ENCODE data around the gene GYG2. TPM values are rescaled to one million over a fixed set of nuclear protein-coding genes. Genes with fewer than 3 reads are reported as not detected.
"Not testable (repeated sequence)": the region's sequence is repeated elsewhere in the genome, so short reads cannot be mapped to it uniquely, and the experiment has no call there.

The GYG2 gene
- total RNA-seq, result 1 to 10 TPM; 3.2 to 9.6 (median 5.3) TPM

- no peaks in the 10 kb centered on the region for H3K27me3 ChIP-seq
- WGBS, result 47% methylated on average over 21 of the region's 56 CpGs
- no peak for DNase-seq (ENCODE audit: low spot score in 2 of 2)
- H3K4me1 ChIP-seq, result peaks cover 14% of the 10 kb centered on the region
- no peaks in the 10 kb centered on the region for H3K9me3 ChIP-seq
- H3K36me3 ChIP-seq, result no peaks in the 10 kb centered on the region
- H3K27ac ChIP-seq, result no peak within 1 kb of the TSS
- TF ChIP-seq CTCF (IDR thresholded peaks at IDR 0.05) (no peak), POLR2A (IDR thresholded peaks at IDR 0.05) (no peak)
- peak within 1 kb of the TSS; percentile 46 for H3K4me3 ChIP-seq
These were observed at the start of gene GYG2 for GRCh38 chrX:2828344-2828958. Gene GYG2 (plus strand): TSS chrX:2828930. CDS start chrX:2830189, 1,259 bp downstream.

- H3K4me1 ChIP-seq; DNase-seq (ENCODE audit: low spot score in 2 of 2); H3K27ac ChIP-seq; H3K4me3 ChIP-seq; H3K9me3 ChIP-seq; H3K27me3 ChIP-seq; H3K36me3 ChIP-seq: not testable (repeated sequence)
- WGBS, result 84% methylated on average over 12 of the region's 12 CpGs
These were observed 48.1 kb upstream of the GYG2 start for GRCh38 chrX:2780472-2781225.

DNA sequence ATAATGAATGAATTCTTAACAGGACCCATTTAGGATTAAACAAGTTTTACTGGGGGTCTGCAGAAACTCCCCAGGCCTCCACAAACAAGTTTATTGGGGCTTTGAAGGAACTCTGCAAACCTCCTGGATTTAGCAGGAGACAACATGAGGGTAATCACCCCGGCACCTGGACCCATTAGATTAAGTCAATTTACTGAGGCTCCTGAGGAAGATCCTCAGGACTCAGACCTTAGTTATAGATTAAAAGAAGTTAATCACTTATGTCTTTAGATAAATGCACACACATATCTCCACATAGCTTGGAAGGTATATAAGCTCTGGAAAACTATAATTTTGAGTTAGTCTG lies 47.5 kb upstream of the GYG2 start:
- no peaks in the 10 kb centered on the region for H3K27me3 ChIP-seq
- H3K27ac ChIP-seq, result no peak overlapping the region
- DNase-seq (ENCODE audit: low spot score in 2 of 2), result no peak
- no peak for TF ChIP-seq EP300 (IDR thresholded peaks at IDR 0.05)
- no peak for TF ChIP-seq POLR2A (IDR thresholded peaks at IDR 0.05)
- TF ChIP-seq CTCF (IDR thresholded peaks at IDR 0.05), result no peak
- TF ChIP-seq POLR2AphosphoS5 (IDR thresholded peaks at IDR 0.05), result no peak
- WGBS, result 92% methylated on average over 1 of the region's 1 CpG
- H3K4me3 ChIP-seq, result no peak overlapping the region
- no peaks in the 10 kb centered on the region for H3K36me3 ChIP-seq
- no peaks in the 10 kb centered on the region for H3K9me3 ChIP-seq
- no peaks in the 10 kb centered on the region for H3K4me1 ChIP-seq

DNA sequence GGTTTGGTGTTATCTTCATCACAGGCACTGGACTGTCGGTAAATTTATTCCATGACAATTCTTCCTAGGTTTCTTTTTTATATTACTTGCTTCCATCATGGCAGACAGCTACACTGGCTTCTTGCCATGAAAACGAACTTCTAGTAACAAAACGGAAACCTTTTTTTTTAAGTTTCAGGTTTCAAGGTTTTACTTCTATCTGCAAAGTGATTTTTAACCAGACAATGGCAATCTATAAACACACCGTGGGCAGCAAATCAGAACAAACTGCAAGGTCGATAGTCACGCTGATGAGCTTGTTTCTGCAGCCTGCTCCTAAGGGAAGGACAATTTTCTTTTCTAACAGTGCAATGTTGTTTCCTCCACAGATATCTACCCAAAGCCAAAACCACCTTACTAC lies 47.0 kb upstream of the GYG2 start:
- H3K4me3 ChIP-seq, result no peak overlapping the region
- H3K9me3 ChIP-seq, result no peaks in the 10 kb centered on the region
- H3K27me3 ChIP-seq, result no peaks in the 10 kb centered on the region
- H3K4me1 ChIP-seq, result no peaks in the 10 kb centered on the region
- H3K27ac ChIP-seq, result no peak overlapping the region
- TF ChIP-seq POLR2A (IDR thresholded peaks at IDR 0.05), result no peak
- no peak for TF ChIP-seq EP300 (IDR thresholded peaks at IDR 0.05)
- no peak for TF ChIP-seq CTCF (IDR thresholded peaks at IDR 0.05)
- no peak for TF ChIP-seq POLR2AphosphoS5 (IDR thresholded peaks at IDR 0.05)
- WGBS, result 60% methylated on average over 6 of the region's 6 CpGs
- no peak for DNase-seq (ENCODE audit: low spot score in 2 of 2)
- H3K36me3 ChIP-seq, result no peaks in the 10 kb centered on the region

- no peaks in the 10 kb centered on the region for H3K4me1 ChIP-seq
- no peaks in the 10 kb centered on the region for H3K9me3 ChIP-seq
- no peak overlapping the region for H3K4me3 ChIP-seq
- no peak for DNase-seq (ENCODE audit: low spot score in 2 of 2)
- no peaks in the 10 kb centered on the region for H3K36me3 ChIP-seq
- H3K27me3 ChIP-seq, result no peaks in the 10 kb centered on the region
- WGBS, result 70% methylated on average over 4 of the region's 4 CpGs
- TF ChIP-seq EP300 (IDR thresholded peaks at IDR 0.05) (no peak), POLR2A (IDR thresholded peaks at IDR 0.05) (no peak), POLR2AphosphoS5 (IDR thresholded peaks at IDR 0.05) (no peak), CTCF (IDR thresholded peaks at IDR 0.05) (no peak)
- H3K27ac ChIP-seq, result no peak overlapping the region
These were observed 46.6 kb upstream of the GYG2 start for GRCh38 chrX:2782171-2782570.
